Activated T-helper 1 cell treated with anti-CD3 and anti-CD28 coated beads, Interleukin-12 subunit alpha, Interleukin-12 subunit beta, Interleukin-2, Interleukin-4 antibody, amounts not matched to agents 30 ng/mL and 10 ng/mL and 1 ng/mL, durations not matched to agents 14 hours and 24 hours and 36 hours (primary cell): Measurements from ENCODE around the gene HK1. TPM values are rescaled to one million over a fixed set of nuclear protein-coding genes. Genes with fewer than 3 reads are reported as not detected.
A peak's percentile ranks its signal among the peaks of the same experiment; 100 is the strongest.

Experiments used
- DNase-seq: peaks from one replicate; pipeline ENCODE4 v3.0.0; 2021; ENCODE audit warnings: low spot score
- H3K27ac Mint-ChIP-seq: one replicate; pipeline ENCODE4 v1.8.0; 2021; ENCODE audit warnings: mild to moderate bottlenecking, mixed read lengths
- H3K27me3 Mint-ChIP-seq: one replicate; pipeline ENCODE4 v1.8.0; 2022; ENCODE audit warnings: mild to moderate bottlenecking, moderate library complexity, mixed read lengths; ENCODE audit not compliant: insufficient read depth
- H3K36me3 Mint-ChIP-seq: one replicate; pipeline ENCODE4 v1.8.0; 2021; ENCODE audit warnings: low read depth, mixed read lengths
- H3K4me1 Mint-ChIP-seq: one replicate; pipeline ENCODE4 v1.8.0; 2021; ENCODE audit warnings: low read depth, mixed read lengths
- H3K4me3 Mint-ChIP-seq: one replicate; pipeline ENCODE4 v1.8.0; 2021; ENCODE audit warnings: mild to moderate bottlenecking, moderate library complexity, mixed read lengths
- H3K9me3 Mint-ChIP-seq: one replicate; pipeline ENCODE4 v1.8.0; 2021; ENCODE audit warnings: mixed read lengths
- intact Hi-C: fragments of 100-400 bp; cut with micrococcal nuclease; formaldehyde crosslinking; loops from one replicate; pipeline ENCODE4 v1.15.1; 2024
- total RNA-seq: library from RNA; stranded (reverse); gene quantifications from 2 replicates; pipeline ENCODE4 v1.2.3, GENCODE V29; 2022

HK1 gene
- total RNA-seq, 1 donor from 2014 or later, result 161 TPM

DNA sequence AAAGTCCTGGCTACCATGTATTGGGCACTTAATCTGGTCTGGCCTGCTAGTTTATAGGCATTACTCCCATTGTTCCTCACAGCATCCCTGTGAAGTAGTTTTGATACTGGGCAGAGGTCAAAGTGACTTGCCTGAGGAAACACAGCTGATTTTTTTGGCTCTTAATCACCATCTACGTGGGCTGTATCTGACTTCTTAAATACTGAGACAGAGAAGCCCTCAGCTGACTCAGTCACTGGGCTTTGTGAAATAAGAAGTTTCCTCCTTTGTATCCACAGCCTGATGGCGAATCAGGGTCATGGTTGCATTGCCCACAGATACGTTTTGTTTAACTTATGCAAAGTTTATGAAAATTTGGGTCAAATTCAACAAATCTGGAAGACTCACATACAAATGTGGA, 125.2 kb downstream of the HK1 start:
- H3K27me3 Mint-ChIP-seq, result no peaks in the 10 kb centered on the region
- H3K36me3 Mint-ChIP-seq, result peaks cover 36% of the 10 kb centered on the region
- H3K4me3 Mint-ChIP-seq, result no peak overlapping the region
- intact Hi-C loops, result no loop called here
- no peak for DNase-seq
- peaks cover 9% of the 10 kb centered on the region for H3K4me1 Mint-ChIP-seq
- H3K9me3 Mint-ChIP-seq, result no peaks in the 10 kb centered on the region
- H3K27ac Mint-ChIP-seq, result no peak overlapping the region

GRCh38 chr10:69404786-69405185, 126.5 kb downstream of the HK1 start:
- Mint-ChIP-seq H3K4me3 (no peak overlapping the region), H3K27ac (no peak overlapping the region), H3K27me3 (no peaks in the 10 kb centered on the region), H3K4me1 (peaks cover 21% of the 10 kb centered on the region), H3K36me3 (peaks cover 28% of the 10 kb centered on the region), H3K9me3 (no peaks in the 10 kb centered on the region)
- intact Hi-C loops, result loop anchor here (5.0 kb wide), 2 partner anchors 397 to 758 kb away; no protein-coding TSS in a partner anchor
- DNase-seq, result no peak

DNA sequence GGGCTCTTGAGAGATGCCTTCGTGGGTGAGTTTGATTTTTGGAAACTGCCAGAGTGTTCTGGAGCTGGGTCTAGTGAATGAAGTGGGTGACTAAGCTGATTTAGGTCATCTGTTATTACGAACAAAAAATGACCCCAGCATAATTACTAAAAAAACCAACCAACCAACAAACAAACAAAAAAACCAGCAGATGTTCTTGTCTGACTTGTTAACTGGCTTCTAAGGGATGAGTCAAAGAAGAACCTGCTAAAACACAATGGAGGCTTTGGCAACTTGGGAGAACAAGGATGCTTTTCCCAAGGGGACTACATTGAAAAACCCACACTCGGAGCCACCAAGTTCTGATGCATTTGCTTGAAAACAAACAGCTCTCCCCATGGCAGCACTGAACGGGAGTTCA, 126.9 kb downstream of the HK1 start:
- peaks cover 24% of the 10 kb centered on the region for H3K36me3 Mint-ChIP-seq
- H3K27me3 Mint-ChIP-seq, result no peaks in the 10 kb centered on the region
- H3K27ac Mint-ChIP-seq, result no peak overlapping the region
- DNase-seq, result no peak
- intact Hi-C loops, result loop anchor here (5.0 kb wide), 2 partner anchors 398 to 757 kb away; no protein-coding TSS in a partner anchor
- no peak overlapping the region for H3K4me3 Mint-ChIP-seq
- H3K9me3 Mint-ChIP-seq, result no peaks in the 10 kb centered on the region
- H3K4me1 Mint-ChIP-seq, result peaks cover 24% of the 10 kb centered on the region

DNA sequence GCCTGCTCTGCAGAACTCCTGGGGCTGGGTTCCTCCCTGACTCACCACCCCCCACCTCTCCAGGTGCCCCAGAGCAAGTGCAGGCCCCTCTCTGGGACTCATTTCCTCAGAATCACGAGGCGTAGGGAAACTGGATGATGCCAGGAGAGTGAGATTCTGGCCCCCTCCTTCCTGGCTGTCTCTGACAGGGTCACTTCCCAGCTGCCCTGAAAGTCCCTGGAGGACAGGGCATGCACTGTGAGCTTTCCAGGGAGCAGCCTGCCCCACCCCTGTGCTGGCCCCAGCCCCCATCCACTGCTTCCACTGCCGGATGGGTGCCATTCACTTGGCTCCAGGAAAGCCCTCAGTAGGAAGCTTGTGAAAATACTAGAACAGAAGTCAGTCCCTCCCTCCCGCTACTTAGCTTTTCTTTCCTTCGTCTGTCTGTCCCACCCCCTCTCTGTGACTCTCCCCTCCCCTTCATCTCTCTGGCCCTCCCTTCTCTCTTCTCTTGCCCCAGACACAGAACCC, 128.1 kb downstream of the HK1 start:
- Mint-ChIP-seq H3K36me3 (peaks cover 20% of the 10 kb centered on the region), H3K27me3 (no peaks in the 10 kb centered on the region), H3K4me3 (no peak overlapping the region), H3K4me1 (peaks cover 24% of the 10 kb centered on the region), H3K9me3 (no peaks in the 10 kb centered on the region), H3K27ac (peak overlapping the region; percentile 70)
- intact Hi-C loops, result loop anchor here (5.0 kb wide), 2 partner anchors 399 to 756 kb away; no protein-coding TSS in a partner anchor
- no peak for DNase-seq

DNA sequence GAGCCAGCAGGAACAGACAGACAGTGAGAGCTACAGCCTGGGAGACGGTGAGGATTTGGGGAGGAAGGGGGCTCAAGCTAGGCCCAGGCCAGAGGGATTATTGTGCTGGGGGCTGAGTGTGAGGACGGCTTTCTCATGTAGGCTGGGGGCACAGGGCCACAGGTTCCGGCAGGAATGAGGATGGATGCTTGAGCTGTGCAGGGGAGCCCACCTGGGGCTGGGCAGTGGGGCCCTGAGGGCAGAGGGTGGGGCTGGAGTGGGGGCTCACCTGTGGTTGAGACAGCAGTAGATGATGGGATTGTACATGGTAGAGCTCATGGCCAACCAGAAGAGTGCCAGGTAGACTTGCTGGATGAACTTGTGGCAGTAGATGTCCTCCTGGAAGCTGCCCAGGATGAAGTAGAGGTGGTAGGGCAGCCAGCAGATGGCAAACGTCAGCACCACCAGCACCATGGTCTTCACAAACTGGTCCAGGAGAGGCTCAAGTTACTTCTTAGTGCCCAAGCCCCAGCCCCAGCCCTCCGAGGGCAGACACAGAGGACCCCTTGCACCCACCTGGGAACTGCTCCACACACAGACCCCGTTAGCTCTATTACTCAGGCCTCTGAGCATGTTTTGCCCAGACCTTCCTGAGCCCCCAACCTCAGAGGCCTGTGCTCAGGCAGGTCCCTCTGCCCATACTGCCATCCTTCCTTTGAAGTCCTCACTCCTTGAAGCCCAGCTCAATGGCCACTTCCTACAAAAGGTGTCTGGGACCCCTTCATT, 128.7 kb downstream of the HK1 start:
- Mint-ChIP-seq H3K36me3 (peaks cover 14% of the 10 kb centered on the region), H3K27me3 (no peaks in the 10 kb centered on the region), H3K27ac (peak overlapping the region; percentile 70), H3K9me3 (no peaks in the 10 kb centered on the region), H3K4me3 (no peak overlapping the region), H3K4me1 (peaks cover 24% of the 10 kb centered on the region)
- intact Hi-C loops, result loop anchor here (5.0 kb wide), 2 partner anchors 400 to 755 kb away; no protein-coding TSS in a partner anchor
- no peak for DNase-seq

DNA sequence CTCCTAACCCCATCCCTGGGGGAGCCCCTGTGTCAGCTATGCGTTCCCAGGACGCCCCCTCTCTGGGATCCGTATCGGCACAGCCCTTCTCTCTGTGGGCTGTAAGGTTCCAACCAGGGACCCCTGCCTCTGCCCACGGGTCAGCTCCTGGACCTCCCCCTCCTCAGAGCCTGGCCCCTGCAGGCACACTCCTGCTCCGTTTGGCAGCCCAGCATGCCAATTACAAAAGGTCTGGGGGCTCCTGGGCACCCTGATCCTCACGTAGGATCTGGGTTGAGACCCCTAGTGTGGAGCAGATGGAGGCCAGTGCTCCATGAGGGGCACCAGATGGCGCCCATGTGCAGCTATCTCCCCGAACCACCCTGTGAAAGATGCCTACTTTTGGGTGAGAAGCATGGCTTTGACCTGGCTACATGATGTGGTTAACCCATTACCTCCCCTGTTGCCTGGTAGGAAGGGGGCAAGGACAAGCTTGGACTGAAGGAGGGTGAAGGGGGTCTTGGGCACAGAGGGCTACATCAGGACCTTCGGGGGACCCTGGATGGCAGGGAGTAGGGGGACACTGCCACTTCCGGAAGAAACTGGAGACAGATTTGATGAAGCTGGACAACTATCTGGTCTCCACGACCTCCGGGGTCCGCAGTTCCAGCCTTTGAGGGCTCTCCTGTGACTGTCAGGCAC, 129.5 kb downstream of the HK1 start:
- intact Hi-C loops, result loop anchor here (1.0 to 5.0 kb wide), 10 partner anchors 15 to 755 kb away; partner anchors contain the start of genes DDX21, FAM241B, KIFBP and SUPV3L1
- Mint-ChIP-seq H3K36me3 (peaks cover 9% of the 10 kb centered on the region), H3K27me3 (no peaks in the 10 kb centered on the region), H3K9me3 (no peaks in the 10 kb centered on the region), H3K4me1 (peaks cover 24% of the 10 kb centered on the region), H3K4me3 (peak overlapping the region; percentile 79), H3K27ac (no peak overlapping the region)
- DNase-seq, result no peak

GRCh38 chr10:69408318-69409175, 130.3 kb downstream of the HK1 start:
- Mint-ChIP-seq H3K27me3 (no peaks in the 10 kb centered on the region), H3K27ac (peak overlapping the region; percentile 82), H3K9me3 (no peaks in the 10 kb centered on the region), H3K4me3 (peak overlapping the region; percentile 79), H3K36me3 (peaks cover 6% of the 10 kb centered on the region), H3K4me1 (peaks cover 24% of the 10 kb centered on the region)
- DNase-seq, result peak; percentile 81
- intact Hi-C loops, result loop anchor here (1.0 to 5.0 kb wide), 12 partner anchors 16 to 754 kb away; partner anchors contain the start of genes DDX21, FAM241B, KIFBP and SUPV3L1

GRCh38 chr10:69409176-69409495, 130.8 kb downstream of the HK1 start:
- peak overlapping the region; percentile 30 for H3K4me3 Mint-ChIP-seq
- no peak for DNase-seq
- H3K9me3 Mint-ChIP-seq, result no peaks in the 10 kb centered on the region
- intact Hi-C loops, result loop anchor here (1.0 to 5.0 kb wide), 7 partner anchors 16 to 753 kb away; partner anchors contain the start of genes FAM241B, KIFBP and SUPV3L1
- no peaks in the 10 kb centered on the region for H3K27me3 Mint-ChIP-seq
- H3K36me3 Mint-ChIP-seq, result peaks cover 4% of the 10 kb centered on the region
- H3K4me1 Mint-ChIP-seq, result peaks cover 24% of the 10 kb centered on the region
- H3K27ac Mint-ChIP-seq, result no peak overlapping the region

DNA sequence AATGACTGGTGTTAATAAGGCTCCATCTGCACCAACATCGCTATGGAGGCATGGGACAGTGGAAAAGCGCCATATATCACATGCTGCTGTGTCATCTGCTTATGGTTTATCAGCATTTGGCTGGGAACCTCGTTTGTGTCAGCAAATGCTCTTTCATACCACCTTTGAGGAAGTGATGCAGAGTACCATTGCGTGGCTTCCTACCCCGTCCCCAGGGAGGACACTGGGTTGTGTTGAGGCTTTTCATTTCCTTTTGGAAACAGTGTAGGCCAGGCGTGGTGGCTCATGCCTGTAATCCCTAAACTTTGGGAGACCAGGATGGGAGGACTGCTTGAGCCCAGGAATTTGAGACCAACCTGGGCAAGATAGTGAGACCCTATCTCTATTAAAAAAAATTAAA, 131.7 kb downstream of the HK1 start:
- H3K27ac Mint-ChIP-seq, result peak overlapping the region; percentile 48
- peaks cover 24% of the 10 kb centered on the region for H3K4me1 Mint-ChIP-seq
- intact Hi-C loops, result loop anchor here (1.0 to 5.0 kb wide), 7 partner anchors 15 to 752 kb away; partner anchors contain the start of genes FAM241B, KIFBP and SUPV3L1
- no peak overlapping the region for H3K4me3 Mint-ChIP-seq
- no peaks in the 10 kb centered on the region for H3K36me3 Mint-ChIP-seq
- no peaks in the 10 kb centered on the region for H3K27me3 Mint-ChIP-seq
- H3K9me3 Mint-ChIP-seq, result no peaks in the 10 kb centered on the region
- no peak for DNase-seq

DNA sequence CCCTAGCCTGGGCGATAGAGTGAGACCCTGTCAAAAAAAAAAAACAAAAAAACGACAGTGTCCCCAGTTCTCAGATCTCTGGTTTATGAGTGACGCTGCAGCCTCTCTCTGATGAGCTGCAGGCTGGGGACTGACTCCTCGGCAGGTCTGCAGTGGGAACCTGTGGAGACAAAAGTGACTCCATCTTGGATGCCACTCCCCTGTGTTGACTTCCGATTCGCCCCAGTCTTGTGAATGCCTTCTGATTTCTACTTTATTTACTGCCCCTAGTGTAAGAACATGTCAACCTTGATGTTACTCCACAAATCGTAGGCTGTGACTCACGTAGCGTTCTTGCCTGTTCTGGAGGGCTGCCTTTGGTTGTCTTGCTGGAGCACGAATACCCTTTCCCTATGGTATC, 132.2 kb downstream of the HK1 start:
- no peak for DNase-seq
- peaks cover 24% of the 10 kb centered on the region for H3K4me1 Mint-ChIP-seq
- H3K27ac Mint-ChIP-seq, result no peak overlapping the region
- no peaks in the 10 kb centered on the region for H3K27me3 Mint-ChIP-seq
- no peaks in the 10 kb centered on the region for H3K36me3 Mint-ChIP-seq
- H3K9me3 Mint-ChIP-seq, result no peaks in the 10 kb centered on the region
- no peak overlapping the region for H3K4me3 Mint-ChIP-seq
- intact Hi-C loops, result no loop called here

GRCh38 chr10:69411476-69411875, 133.2 kb downstream of the HK1 start:
- DNase-seq, result no peak
- H3K27ac Mint-ChIP-seq, result no peak overlapping the region
- intact Hi-C loops, result no loop called here
- H3K9me3 Mint-ChIP-seq, result no peaks in the 10 kb centered on the region
- no peaks in the 10 kb centered on the region for H3K36me3 Mint-ChIP-seq
- no peaks in the 10 kb centered on the region for H3K27me3 Mint-ChIP-seq
- no peak overlapping the region for H3K4me3 Mint-ChIP-seq
- peaks cover 24% of the 10 kb centered on the region for H3K4me1 Mint-ChIP-seq

- intact Hi-C loops, result no loop called here
- H3K27ac Mint-ChIP-seq, result no peak overlapping the region
- no peaks in the 10 kb centered on the region for H3K9me3 Mint-ChIP-seq
- H3K4me3 Mint-ChIP-seq, result no peak overlapping the region
- H3K27me3 Mint-ChIP-seq, result no peaks in the 10 kb centered on the region
- H3K36me3 Mint-ChIP-seq, result no peaks in the 10 kb centered on the region
- no peak for DNase-seq
- peaks cover 24% of the 10 kb centered on the region for H3K4me1 Mint-ChIP-seq
These were observed 134.0 kb downstream of the HK1 start for GRCh38 chr10:69412232-69412790.
